RPMI7951 (cell line): Measurements from ENCODE around the gene ITGB2. TPM values are rescaled to one million over a fixed set of nuclear protein-coding genes. Genes with fewer than 3 reads are reported as not detected.

Experiments used
- DNase-seq: peaks from one replicate; pipeline ENCODE4 v3.0.0-alpha.2; 2012; ENCODE audit warnings: low read depth
- total RNA-seq: library from RNA; depleted of rRNA; stranded (reverse); fragments of >200 nt; shearing (Covaris generic); gene quantifications from 2 replicates; pipeline ENCODE4 v1.2.3, GENCODE V29; 2014

Gene ITGB2
- total RNA-seq, 1 experiment from 2014 or later = not detected

GRCh38 chr21:44940116-44940631 lies 19.5 kb upstream of the ITGB2 start:
- no peak for DNase-seq

- peak; percentile 69 for DNase-seq
Measured at GRCh38 chr21:44939532-44940115, 18.9 kb upstream of the ITGB2 start, which contains the start of gene SLX9. Gene SLX9, plus strand, starts transcription at chr21:44940029. Its CDS starts 29 bp downstream, at chr21:44940058.

- no peak for DNase-seq
Measured at GRCh38 chr21:44938772-44939531, 18.3 kb upstream of the ITGB2 start.

- DNase-seq = no peak
Measured at GRCh38 chr21:44935533-44935927, 14.8 kb upstream of the ITGB2 start.

- no peak for DNase-seq
Measured at GRCh38 chr21:44934797-44935532, 14.3 kb upstream of the ITGB2 start.

- no peak for DNase-seq
Measured at GRCh38 chr21:44934276-44934675, 13.6 kb upstream of the ITGB2 start.

- no peak for DNase-seq
Measured at GRCh38 chr21:44933918-44934260, 13.2 kb upstream of the ITGB2 start.

GRCh38 chr21:44933199-44933917 lies 12.7 kb upstream of the ITGB2 start:
- DNase-seq = no peak

- no peak for DNase-seq
Measured at GRCh38 chr21:44932408-44933181, 11.9 kb upstream of the ITGB2 start.

GRCh38 chr21:44931501-44932407 lies 11.1 kb upstream of the ITGB2 start:
- DNase-seq = no peak

- DNase-seq = no peak
Measured at GRCh38 chr21:44931137-44931500, 10.4 kb upstream of the ITGB2 start.

- no peak for DNase-seq
Measured at GRCh38 chr21:44930543-44930981, 9.9 kb upstream of the ITGB2 start.

GRCh38 chr21:44929799-44930542 lies 9.3 kb upstream of the ITGB2 start:
- no peak for DNase-seq

GRCh38 chr21:44929242-44929798 lies 8.6 kb upstream of the ITGB2 start:
- no peak for DNase-seq

GRCh38 chr21:44928500-44929241 lies 8.0 kb upstream of the ITGB2 start:
- peak; percentile 42 for DNase-seq

GRCh38 chr21:44927587-44928461 lies 7.1 kb upstream of the ITGB2 start:
- peak; percentile 31 for DNase-seq

- no peak for DNase-seq
Measured at GRCh38 chr21:44927259-44927586, 6.5 kb upstream of the ITGB2 start.
